Head of caudate nucleus (tissue), 42 donors: Measurements from ENCODE around the gene KIF20B.
A peak's percentile ranks its signal among the peaks of the same experiment; 100 is the strongest.
"Not testable (repeated sequence)": the region's sequence is repeated elsewhere in the genome, so short reads cannot be mapped to it uniquely, and the experiment has no call there.

Experiments
- DNase-seq, 42 donors: peaks; one replicate each; pipeline versions ENCODE4 v3.0.0 to v3.0.0-alpha.2; 2020 to 2021; ENCODE audit warnings: mixed read lengths in 7 of 42
- intact Hi-C: fragments of 100-400 bp; cut with DNase I; formaldehyde crosslinking; loops from one replicate; pipeline ENCODE4 v1.15.0; 2022

The KIF20B gene

DNA sequence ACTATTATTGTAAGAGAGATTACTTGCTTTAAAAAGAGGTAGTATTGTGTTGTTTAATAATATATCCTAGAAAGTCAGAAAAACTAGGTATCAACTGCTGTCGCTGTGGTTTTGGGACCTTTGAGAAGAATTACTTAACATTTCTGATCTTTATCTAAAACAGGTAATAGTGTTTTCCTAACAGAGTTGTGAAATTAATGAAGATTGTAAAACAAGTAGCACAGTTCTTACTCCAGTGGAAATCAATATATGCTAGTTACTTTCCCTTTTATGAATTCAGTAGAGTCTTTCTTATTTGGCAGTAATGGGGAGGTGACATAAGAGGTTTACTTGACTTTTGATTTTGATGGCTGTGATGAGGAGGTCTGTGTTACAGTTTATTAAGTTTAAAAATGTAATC lies 58.1 kb downstream of the KIF20B start:
- intact Hi-C loops: no loop called here
- no peak for DNase-seq

DNA sequence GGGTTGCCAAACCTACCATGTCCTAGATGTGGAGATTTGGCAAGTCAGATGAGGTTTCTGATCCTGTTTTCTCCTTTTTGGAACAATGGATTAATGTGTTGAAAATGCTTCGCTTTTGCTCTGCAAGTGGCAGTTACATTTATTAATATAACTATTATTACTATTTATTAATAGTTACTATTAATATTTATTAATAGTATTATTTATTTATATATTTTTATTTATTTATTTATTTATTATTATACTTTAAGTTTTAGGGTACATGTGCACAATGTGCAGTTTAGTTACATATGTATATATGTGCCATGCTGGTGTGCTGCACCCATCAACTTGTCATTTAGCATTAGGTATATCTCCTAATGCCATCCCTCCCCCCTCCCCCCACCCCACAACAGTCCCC lies 62.3 kb downstream of the KIF20B start:
- DNase-seq: not testable (repeated sequence)

DNA sequence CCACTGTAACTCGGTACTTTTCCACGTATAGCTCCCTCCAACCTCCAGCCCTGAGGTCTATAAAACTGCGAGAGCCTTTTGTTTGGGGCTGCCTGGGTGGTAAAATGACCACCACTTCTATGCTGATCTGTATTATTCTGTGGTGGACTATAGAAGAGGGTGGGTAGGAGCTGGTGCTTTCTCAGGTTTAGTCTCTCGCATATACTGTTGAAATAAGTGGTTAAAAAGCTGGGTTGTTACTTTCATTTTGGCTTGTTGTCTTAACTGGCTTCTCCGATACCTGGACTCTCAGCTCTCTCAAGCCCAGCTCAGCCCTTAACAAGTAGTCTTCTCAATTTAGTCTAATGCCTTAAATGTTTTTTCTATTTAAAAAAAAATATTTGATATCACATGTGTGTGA lies 70.3 kb downstream of the KIF20B start:
- intact Hi-C loops: no loop called here
- DNase-seq: no peak

More for the DNA sequence above, 62.3 kb downstream of the KIF20B start:
- intact Hi-C loops: not testable (repeated sequence)

DNA sequence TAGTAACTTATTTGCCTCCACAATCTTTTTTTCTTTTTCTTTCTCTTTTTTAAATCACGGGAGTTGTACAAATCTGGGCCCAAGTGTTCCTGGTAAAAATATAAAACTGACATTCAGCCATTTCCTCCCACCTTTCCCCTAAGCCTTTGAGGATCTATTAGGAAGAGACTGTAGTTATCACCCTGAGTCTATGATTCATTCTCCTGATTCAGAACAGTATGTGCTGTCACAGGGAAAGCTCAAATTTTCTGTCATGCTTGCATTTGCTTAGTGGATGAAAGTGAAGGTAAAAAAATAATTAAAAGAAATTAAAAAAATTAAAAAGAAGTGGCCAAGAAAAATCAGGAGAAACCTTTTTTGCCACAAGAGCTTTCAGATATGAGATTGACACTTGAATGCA lies 71.7 kb downstream of the KIF20B start:
- intact Hi-C loops: no loop called here
- peak in 9 of 42 donors; percentile 4 to 48 (median 30) for DNase-seq

DNA sequence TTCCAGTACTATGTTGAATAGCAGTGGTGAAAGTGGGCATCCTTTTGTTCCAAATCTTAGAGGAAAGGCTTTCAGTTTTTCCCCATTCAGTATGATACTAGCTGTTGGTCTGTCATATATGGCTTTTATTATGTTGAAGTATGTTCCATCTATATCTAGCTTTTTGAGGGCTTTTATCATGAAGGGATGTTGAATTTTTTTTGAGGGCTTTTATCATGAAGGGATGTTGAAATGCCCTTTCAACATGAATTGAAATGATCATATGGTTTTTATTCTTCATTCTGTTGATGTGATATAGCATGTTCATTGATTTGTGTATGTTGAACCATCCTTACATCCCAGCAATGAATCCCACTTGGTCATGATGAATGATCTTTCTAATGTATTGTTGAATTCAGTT lies 75.3 kb downstream of the KIF20B start:
- intact Hi-C loops: no loop called here

DNA sequence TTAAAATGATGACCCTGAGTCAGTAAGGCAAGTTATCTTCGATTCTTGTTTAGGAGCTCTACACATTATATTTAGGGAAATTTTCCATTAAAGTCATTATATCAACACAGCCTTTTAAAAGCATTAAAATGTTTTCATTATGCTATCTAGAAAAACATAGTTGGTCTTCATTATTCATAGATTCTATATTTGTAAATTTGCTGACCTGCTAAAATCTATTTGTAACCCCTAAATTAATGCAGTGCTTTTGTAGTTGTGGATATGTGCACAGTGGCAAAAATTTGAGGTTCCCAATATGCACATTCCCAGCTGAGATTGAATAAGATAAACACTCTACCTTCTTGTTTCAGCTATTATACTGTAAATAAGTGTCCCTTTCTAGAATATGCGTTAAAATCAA lies 81.1 kb downstream of the KIF20B start:
- intact Hi-C loops: no loop called here
- no peak for DNase-seq

More for the DNA sequence above, 75.3 kb downstream of the KIF20B start:
- DNase-seq: no peak

DNA sequence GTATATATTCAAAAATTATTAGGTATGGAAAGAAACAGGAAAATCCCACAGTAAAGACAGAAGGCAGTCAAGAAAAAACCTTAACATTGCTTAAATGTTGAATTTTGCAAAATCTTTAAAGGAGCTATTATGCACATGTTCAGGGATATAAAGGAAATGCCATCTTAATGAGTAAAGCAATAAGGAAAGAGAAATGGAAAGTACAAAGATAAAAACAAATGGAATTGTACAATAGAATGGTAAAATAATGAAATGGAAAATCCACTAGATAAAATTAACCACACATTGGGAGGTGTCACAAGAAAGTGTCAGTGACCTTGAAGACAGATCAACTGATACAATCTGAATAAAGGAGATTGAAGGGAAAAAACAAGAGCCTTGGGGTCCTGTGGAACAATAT lies 82.0 kb downstream of the KIF20B start:
- no peak for DNase-seq
- intact Hi-C loops: no loop called here

DNA sequence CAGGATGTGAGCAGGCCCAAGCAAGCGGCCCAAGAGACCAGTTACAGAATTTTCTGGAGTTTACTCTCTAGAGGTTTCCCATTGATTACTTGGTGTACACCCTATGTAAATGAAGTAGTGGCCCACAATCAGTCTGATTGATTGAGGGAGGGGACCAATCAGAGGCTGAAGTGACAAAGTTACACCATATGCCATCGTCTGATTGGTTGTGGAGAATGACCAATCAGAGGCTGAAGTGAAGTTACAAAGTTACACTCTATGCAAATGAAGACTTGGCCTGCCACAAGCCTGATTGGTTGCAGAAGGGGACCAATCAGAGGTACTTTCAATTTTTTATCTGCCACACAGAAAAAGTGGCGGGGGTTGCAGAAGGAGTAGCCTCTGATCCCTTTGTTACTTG lies 83.7 kb downstream of the KIF20B start:
- intact Hi-C loops: no loop called here
- no peak for DNase-seq

DNA sequence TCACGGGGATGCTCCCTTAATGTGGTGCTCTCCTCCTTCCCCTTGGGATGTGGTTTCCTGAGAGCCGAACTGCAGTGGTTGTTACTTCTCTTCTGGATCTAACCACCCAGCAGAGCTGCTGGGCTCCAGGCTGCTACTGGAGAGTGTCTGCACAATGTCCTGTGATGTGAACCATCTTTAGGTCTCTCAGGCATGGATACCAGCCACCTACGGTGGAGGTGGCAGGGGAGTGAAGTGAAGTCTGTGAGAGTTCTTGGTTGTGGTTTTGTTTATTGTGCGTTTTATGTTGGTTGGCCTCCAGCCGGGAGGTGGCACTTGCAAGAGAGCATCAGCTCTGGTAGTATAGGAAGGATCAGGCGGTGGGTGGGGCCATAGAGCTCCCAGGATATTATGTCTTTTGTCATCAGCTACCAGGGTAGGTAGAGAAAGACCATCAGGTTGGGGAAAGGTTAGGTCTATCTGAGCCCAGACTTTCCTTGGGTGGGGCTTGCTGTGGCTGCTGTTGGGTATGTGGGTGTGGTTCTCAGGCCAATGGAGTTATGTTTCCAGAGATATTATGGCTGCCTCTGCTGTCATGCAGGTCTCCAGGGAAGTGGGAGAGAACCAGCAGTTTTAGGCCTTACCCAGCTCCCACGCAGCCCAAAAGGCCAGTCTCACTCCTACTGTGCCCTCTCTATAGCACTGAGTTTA lies 87.9 kb downstream of the KIF20B start:
- no peak for DNase-seq
- intact Hi-C loops: no loop called here

DNA sequence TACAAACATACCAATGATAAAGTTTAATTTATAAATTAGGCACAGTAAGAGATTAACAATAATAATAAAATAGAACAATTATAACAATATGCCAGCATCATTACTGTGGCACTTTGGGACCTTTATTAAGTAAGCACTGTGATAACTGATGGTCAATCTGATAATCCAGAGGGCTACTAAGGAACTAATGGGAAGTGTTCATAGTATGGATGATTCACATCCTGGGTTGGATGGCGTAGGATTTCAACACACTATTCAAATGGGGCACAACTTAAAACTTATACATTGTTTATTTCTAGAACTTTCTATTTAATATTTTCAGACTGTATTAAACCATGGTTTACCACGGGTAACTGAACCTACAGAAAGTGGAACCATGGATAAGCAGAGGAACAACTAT lies 90.8 kb downstream of the KIF20B start:
- no peak for DNase-seq
- intact Hi-C loops: loop anchor here (5.0 kb wide), 1 partner anchor 1075 kb away; no protein-coding TSS in a partner anchor

DNA sequence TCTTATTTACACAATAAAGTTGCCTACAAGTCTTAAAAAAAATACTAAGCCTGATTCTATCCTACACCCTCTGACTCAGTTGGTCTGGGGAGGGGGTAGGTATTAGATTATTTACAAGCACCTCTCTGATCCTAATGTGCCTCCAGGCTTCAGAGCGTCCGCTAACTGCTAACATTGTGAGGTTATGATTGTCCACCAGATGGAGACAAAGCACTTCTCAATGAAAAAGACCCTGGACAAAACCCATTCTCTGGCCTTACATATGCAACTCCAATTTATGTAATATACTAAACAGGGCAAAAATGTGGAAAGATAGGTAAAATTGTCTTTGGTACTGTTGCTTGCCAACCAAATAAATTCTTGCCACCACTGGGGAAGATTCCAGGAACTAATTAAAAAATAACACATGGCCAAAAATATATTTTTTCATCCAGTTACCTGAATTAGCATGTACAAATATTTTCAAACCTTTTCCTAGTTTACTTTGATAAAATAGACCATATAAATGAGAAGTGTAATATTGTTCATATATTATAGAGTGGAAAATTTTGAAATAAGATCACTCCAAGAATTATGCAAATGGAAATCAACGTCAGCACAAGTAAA lies 92.4 kb downstream of the KIF20B start:
- intact Hi-C loops: loop anchor here (5.0 kb wide), 1 partner anchor 1074 kb away; no protein-coding TSS in a partner anchor
- DNase-seq: peak in 24 of 42 donors; percentile 4 to 78 (median 37)

DNA sequence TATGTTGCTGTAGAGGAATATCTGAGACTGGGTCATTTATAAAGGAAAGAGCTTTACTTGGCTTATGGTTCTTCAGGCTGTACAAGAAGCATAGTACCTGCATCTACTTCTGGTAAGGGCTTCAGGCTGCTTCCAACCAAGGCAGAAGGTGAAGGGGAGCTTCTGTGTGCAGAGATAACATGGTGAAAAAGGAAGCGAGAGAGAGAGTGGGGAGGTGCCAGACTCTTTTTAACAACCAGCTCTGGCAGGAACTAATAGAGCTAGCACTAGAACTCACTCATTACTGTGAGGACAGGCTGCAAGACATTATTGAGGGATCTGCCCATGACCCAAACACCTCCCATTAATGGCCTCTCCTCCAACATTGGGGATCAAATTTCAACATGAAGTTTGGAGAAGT lies 94.5 kb downstream of the KIF20B start:
- DNase-seq: no peak
- intact Hi-C loops: no loop called here

DNA sequence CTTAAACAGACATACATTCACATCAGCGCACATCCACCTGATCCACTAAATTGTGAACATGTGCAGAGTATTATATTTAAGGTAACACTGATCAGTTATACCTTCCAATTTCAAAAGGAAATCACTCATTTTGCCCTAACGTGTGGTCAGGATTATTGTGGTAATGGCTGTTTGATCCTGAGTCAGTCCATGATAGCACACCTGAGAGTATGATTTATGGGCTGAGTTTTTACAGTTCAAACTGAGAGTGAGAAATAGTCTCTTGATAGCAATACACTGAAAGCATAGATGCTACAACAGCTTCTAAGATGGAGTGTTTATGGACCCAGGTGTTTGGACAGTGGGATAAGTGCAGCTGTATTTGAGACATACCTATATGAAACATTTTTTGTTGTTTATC lies 96.7 kb downstream of the KIF20B start:
- intact Hi-C loops: no loop called here
- DNase-seq: no peak

DNA sequence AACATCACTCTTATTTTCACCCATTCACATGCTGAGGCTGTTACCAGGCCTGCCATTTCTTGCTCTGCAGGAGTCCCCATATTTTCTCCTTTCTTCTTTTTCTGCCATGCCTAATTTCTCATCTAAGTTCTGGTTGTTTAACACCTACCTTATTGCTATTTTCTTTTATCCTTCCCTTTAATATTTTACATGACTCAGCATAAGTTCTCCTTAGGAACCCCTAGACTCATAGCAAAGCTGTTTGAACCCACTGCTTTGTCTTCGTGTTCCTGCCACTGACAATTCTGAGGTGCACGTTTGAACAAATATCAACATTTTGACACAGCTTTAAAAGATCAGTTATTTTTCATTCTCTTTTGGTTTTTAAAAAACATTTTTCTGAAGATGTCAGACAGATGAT lies 98.2 kb downstream of the KIF20B start:
- intact Hi-C loops: no loop called here
- DNase-seq: no peak

DNA sequence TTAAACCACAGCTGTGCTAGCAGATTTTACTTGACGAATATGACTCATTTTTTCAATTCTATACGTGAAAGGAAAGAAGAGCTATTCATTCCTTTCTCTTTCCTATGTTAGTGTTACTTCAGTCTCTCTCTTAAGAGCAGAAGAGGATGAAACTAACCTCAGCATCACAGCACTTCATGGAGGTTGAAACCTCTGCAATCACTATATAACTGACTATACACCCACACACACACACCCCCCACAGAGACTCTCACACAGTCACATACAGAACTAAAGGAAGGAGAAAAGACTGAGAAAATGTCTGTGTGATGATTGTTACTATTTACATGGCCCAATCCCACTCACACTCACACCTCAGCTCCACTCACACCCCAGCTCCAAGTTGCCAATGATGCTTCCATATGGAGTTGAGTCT lies 104.2 kb downstream of the KIF20B start:
- intact Hi-C loops: no loop called here
- DNase-seq: no peak

DNA sequence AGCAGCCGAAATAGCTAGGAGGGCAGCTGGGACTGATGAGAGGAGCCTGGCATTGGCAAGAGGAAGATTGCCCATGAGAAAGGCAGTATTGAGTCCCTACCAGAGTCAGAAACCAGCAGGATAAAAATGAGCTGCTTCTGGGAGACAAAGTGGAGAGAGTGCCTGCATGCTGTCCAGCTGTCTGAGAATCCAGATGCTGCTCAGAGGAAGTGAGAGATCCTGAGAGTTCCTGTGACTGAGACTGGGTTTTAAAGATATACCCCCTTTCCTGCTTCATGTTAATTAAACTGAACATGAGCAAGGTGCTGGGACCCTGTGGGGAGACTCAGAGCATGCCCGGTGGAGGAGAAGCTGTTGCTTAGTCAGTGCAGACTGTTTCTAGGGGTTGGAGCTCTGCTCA lies 107.5 kb downstream of the KIF20B start:
- no peak for DNase-seq
- intact Hi-C loops: no loop called here

DNA sequence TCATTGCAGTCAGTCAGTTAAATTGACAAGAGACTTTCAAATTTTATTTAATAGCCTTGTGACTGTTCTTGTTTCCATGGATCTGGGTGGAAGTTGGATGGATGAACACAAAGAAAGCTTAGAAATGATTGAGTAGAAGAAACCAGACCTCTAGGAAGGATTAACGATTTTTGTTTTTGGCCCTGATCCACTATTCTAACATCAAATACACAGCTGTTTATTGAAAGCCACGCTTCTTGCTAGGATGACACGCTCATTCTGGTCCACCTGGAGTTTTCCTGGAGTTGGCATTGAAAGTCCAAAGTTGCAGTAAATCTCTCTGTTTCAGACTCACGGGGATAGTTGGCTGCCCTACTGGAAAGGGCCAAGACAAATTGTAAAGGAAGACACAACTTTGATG lies 108.4 kb downstream of the KIF20B start:
- DNase-seq: no peak
- intact Hi-C loops: no loop called here

DNA sequence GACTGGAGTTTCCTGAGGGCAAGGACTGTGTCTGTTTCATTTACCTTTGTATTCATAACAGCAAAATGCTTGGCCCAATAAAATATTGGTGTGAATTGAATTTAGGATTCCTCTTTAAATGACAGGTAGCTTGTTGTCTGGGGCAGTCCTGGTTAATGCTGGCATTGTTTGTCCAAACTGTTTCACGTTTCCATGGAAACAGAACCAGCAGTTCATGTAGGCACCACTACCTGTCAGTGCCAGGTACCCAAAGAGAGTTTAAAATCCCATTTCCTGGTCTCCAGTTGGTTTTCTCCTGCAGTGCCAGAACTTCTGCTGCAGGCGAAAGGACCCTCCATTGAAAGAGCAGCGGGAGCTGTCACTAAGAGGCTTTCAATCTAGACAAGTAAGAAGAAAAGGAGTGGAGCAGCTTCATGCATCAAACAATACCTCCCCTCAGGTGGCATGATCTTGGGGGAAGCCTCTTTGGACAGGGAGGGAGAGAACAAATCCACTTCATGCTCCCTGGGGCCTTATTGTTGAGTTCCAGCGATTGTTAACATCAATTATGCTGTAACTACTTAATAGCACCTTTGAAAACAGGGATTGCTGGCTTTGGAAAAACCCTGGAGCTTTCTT lies 109.6 kb downstream of the KIF20B start:
- intact Hi-C loops: no loop called here
- no peak for DNase-seq

DNA sequence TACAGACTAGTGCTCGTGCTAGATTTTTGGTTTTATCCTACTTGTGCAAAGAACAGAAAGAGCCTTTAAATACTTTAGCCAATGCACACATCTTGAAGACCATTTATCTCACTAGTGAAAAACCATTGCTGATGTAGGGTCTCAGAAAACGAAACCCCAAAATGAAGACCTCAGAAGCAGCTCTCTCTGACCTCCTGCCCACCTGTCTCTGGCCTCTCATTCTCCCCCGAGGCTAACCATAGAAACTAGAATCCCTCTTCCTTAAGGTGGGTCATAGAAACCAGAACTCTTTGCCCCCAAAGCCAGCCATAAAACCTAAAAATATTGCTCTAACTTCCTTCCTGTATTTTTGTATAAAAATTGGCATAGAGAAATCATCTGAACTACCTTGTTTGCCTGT lies 112.2 kb downstream of the KIF20B start:
- intact Hi-C loops: no loop called here
- no peak for DNase-seq

DNA sequence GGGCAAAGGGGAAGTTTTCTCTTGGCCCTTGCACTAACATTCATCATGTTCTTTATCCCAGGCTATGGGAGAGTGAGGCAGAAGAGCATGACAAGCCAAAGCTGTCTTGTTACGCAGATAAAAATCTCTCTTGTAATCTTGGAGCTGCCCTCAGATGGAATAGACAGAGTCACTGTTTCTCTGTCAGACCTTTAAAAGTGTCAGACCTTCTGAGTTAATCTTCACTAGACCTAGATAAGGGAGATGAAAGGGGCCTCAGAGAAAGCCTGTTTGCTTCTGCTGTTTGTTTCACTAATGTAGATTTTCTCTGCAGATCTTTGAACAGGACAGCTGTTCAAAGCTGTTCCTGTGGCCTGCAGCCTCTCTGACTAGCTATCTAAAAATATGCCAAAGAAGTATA lies 112.9 kb downstream of the KIF20B start:
- intact Hi-C loops: no loop called here

More for the DNA sequence above, 112.9 kb downstream of the KIF20B start:
- DNase-seq: no peak
